ENCODE results near the gene MRPL48.
"Not testable (repeated sequence)": the region's sequence is repeated elsewhere in the genome, so short reads cannot be mapped to it uniquely, and the experiment has no call there.

MRPL48 gene

DNA sequence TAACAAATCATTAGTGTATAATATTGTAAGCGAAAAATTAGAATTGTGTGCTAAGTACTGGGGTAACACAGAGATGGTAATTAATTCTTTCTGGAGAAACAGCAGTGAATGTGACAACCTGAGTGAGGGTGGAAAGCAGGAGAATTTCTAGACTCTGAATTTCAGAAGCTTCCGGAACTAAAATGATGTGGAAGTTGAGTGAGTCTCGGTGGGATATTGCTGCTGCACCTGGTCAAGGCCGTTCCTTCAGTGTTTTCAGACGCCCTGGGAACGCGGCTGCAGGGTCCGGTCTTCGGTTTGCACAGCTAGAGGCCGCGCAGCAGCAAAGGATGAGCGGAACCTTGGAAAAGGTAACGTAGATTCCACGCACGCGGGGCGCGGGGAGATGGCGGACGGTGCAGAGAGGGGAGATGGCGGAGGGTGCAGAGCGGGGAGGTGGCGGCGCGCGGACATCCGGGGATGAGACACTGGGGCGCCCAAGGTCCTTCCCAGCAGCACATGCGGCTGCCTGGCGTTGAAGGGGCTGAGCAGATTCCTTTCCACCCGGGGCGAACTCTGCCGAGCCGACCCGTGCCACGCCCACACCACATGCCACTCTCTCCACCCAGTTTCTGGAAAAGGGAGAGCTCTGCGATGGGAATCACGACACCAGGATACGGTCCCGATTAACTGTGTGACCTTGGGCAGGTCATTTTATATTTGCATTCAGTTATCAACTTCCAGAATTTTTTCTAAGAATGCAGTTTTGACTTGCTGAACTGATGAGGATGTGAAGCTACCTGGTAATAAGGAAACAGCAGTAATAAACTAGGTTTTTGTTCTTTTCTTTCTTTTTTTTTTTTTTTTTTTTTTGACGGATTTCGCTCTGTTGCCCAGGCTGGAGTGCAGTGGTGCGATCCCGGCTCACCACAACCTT lies at the start of gene MRPL48:
TSS of gene MRPL48 (plus strand) at position 232 of the 916 bp plus-strand sequence. CDS start at position 330, 98 bp downstream.
- H3K4me3 ChIP-seq (ENCODE audit: low read depth, low read length), result peak within 1 kb of the TSS; percentile 56
- TF ChIP-seq, protein P1, sequence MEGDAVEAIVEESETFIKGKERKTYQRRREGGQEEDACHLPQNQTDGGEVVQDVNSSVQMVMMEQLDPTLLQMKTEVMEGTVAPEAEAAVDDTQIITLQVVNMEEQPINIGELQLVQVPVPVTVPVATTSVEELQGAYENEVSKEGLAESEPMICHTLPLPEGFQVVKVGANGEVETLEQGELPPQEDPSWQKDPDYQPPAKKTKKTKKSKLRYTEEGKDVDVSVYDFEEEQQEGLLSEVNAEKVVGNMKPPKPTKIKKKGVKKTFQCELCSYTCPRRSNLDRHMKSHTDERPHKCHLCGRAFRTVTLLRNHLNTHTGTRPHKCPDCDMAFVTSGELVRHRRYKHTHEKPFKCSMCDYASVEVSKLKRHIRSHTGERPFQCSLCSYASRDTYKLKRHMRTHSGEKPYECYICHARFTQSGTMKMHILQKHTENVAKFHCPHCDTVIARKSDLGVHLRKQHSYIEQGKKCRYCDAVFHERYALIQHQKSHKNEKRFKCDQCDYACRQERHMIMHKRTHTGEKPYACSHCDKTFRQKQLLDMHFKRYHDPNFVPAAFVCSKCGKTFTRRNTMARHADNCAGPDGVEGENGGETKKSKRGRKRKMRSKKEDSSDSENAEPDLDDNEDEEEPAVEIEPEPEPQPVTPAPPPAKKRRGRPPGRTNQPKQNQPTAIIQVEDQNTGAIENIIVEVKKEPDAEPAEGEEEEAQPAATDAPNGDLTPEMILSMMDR (IDR thresholded peaks at IDR 0.05; ENCODE audit: borderline replicate concordance, insufficient read depth, low read depth, low read length), result no peak

DNA sequence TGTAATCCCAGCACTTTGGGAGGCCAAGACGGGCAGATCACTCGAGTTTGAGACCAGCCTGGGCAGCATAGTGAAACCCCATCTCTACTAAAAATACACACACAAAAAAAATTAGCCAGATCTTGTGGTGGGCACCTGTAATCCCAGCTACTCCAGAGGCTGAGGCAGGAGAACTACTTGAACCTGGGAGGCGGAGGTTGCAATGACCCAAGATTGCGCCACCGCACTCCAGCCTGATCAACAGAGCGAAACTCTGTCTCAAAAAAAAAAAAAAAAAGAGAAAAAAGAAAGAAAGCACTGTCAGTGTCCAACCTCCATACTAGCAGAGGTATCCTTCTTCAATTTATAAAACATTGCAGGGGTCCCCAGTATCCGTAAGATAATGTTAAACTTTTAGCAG lies 44.6 kb upstream of the MRPL48 start:
- TF ChIP-seq, protein P1 (IDR thresholded peaks at IDR 0.05; ENCODE audit: borderline replicate concordance, insufficient read depth, low read depth, low read length), result no peak
- no peak overlapping the region for H3K4me3 ChIP-seq (ENCODE audit: low read depth, low read length)

DNA sequence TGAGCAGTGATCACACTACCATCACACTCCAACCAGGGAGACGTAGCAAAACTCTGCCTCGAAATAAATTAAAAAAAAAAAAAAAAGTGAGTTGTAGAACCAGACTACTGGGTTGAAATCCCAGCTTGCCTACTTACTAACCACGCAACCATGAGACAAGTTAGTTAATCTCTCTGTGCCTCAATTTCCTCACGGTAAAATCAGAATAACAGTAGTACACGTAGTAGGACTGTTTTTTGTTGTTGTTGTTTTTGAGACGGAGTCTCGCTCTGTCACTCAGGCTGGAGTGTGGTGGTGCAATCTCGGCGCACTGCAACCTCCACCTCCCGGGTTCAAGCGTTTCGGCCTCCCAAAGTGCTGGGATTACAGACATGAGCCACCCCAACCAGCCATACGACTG lies 41.0 kb upstream of the MRPL48 start:
- TF ChIP-seq, protein P1 (IDR thresholded peaks at IDR 0.05; ENCODE audit: borderline replicate concordance, insufficient read depth, low read depth, low read length), result no peak
- H3K4me3 ChIP-seq (ENCODE audit: low read depth, low read length), result no peak overlapping the region

DNA sequence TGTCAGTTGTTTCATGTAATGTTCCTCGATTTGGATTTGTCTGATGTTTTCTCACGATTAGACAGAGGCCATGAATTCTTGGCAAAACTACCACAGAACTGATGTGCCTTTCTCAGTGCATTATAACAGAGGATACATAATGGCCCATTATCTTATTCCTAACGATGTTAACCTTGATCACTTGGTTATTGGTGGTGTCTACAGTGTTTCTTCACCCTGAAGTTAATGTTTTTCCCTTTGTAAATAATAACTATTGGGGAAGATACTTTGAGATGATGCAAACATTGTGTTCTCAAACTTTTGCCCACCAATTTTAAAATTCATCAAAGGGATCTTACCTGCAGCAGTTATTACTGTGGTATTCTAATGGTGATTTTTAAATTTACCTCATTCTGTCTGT lies 39.9 kb upstream of the MRPL48 start:
- TF ChIP-seq, protein P1 (IDR thresholded peaks at IDR 0.05; ENCODE audit: borderline replicate concordance, insufficient read depth, low read depth, low read length), result no peak
- no peak overlapping the region for H3K4me3 ChIP-seq (ENCODE audit: low read depth, low read length)

DNA sequence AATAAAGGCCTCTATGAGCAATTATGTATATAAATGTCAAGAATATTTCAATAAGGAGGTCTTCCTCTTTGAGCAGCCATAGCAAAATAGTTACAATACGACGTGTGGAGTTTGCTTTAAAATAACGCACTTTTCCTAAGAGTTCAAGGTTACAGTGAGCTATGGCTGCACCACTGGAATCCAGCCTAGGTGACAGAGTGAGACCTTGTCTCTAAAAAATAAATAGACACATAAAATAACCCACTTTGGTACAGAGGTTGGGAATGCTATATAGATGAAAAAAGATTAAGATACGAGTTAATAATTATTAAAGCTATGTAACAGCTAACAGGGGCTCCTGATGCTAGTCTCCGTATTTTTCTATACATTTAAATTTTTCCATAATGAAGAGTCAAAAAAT lies 39.4 kb upstream of the MRPL48 start:
- no peak overlapping the region for H3K4me3 ChIP-seq (ENCODE audit: low read depth, low read length)

DNA sequence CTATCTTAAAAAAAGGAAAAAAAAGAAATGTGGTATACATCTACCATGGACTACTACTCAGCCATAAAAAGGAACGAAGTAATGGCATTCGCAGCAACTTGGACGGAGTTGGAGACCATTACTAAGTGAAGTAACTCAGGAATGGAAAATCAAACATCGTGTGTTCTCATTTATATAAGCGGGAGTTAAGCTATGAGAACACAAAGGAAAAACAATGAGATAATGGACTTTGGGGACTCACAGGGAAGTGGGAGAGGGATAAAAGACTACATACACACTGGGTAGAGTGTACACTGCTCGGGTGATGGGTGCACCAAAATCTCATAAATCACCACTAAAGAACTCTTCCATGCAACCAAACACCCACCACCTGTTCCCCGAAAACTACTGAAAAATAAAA lies 38.6 kb upstream of the MRPL48 start:
- TF ChIP-seq, protein P1 (IDR thresholded peaks at IDR 0.05; ENCODE audit: borderline replicate concordance, insufficient read depth, low read depth, low read length), result no peak
- no peak overlapping the region for H3K4me3 ChIP-seq (ENCODE audit: low read depth, low read length)

More for the DNA sequence above, 39.4 kb upstream of the MRPL48 start:
- TF ChIP-seq, protein P1 (IDR thresholded peaks at IDR 0.05; ENCODE audit: borderline replicate concordance, insufficient read depth, low read depth, low read length), result no peak

DNA sequence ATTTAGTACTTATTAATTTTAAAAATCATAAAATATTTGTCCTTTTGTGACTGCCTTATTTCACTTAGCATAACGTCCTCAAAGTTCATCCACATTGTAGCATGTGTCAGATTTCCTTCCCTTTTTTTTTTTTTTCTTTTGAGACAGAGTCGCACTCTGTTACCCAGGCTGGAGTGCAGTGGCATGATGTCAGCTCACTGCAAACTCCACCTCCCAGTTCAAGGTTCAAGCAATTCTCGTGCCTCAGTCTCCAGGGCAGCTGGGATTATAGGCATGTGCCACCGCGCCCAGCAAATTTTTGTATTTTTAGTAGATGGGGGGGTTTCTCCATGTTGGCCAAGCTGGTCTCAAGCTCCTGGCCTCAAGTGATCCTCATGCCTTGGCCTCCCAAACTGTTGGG lies 37.4 kb upstream of the MRPL48 start:
- TF ChIP-seq, protein P1 (IDR thresholded peaks at IDR 0.05; ENCODE audit: borderline replicate concordance, insufficient read depth, low read depth, low read length), result no peak
- no peak overlapping the region for H3K4me3 ChIP-seq (ENCODE audit: low read depth, low read length)

DNA sequence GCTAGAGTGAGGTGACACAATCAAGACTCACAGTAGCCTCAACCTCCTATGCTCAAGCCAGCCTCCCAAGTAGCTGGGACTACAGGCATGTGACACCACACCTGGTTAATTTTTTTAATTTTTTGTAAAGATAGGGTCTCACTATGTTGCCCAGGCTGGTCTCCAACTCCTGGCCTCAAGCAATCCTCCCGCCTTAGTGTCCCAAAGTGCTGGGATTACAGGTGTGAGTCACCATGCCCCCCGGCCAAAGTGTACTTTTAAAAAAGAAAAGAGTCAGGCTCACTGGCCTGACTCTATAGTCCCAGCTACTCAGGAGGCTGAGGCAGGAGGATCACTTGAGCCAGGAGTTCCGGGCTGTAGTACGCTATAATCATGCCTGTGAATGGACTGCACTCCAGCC lies 36.8 kb upstream of the MRPL48 start:
- not testable (repeated sequence) for H3K4me3 ChIP-seq (ENCODE audit: low read depth, low read length)

All from GM12875 (cell line).